Muscle layer of colon (tissue), 2 donors: ENCODE data around the gene CLP1.
"Not testable (repeated sequence)": the region's sequence is repeated elsewhere in the genome, so short reads cannot be mapped to it uniquely, and the experiment has no call there.

Source experiments
- H3K27ac ChIP-seq: one replicate; pipeline ENCODE4 v1.7.0; 2013; ENCODE audit warnings: low read depth, mild to moderate bottlenecking, low read length, moderate library complexity
- H3K27me3 ChIP-seq, 2 donors: one replicate each; pipeline ENCODE4 v1.7.0; 2013; ENCODE audit warnings: low read length in 2 of 2, mild to moderate bottlenecking in 2 of 2; ENCODE audit not compliant: insufficient read depth in 2 of 2, control insufficient read depth in 1 of 2
- H3K36me3 ChIP-seq: one replicate; pipeline ENCODE4 v1.7.0; 2013; ENCODE audit warnings: mild to moderate bottlenecking, low read length; ENCODE audit not compliant: insufficient read depth
- H3K4me1 ChIP-seq: one replicate; pipeline ENCODE4 v1.7.0; 2013; ENCODE audit warnings: mild to moderate bottlenecking, low read length; ENCODE audit not compliant: insufficient read depth
- H3K4me3 ChIP-seq, 2 donors: one replicate each; pipeline ENCODE4 v1.7.0; 2013; ENCODE audit warnings: low read length in 2 of 2, low read depth in 1 of 2, mild to moderate bottlenecking in 1 of 2, moderate library complexity in 1 of 2
- H3K9ac ChIP-seq: one replicate; pipeline ENCODE4 v1.7.0; 2013; ENCODE audit warnings: low read length
- H3K9me3 ChIP-seq: one replicate; pipeline ENCODE4 v1.7.0; 2013; ENCODE audit warnings: mild to moderate bottlenecking, low read length
- donor health status: abdominal sarcoma.
- donor health status: Adenocarcinoma of cecum.

CLP1 gene

GRCh38 chr11:57705432-57705831, 47.9 kb downstream of the CLP1 start:
- not testable (repeated sequence) for H3K9me3 ChIP-seq, H3K27me3 ChIP-seq, H3K27ac ChIP-seq, H3K9ac ChIP-seq, H3K4me3 ChIP-seq, H3K4me1 ChIP-seq
- H3K36me3 ChIP-seq: peaks cover 27% of the 10 kb centered on the region

GRCh38 chr11:57709802-57710367, 52.3 kb downstream of the CLP1 start:
- Histone ChIP-seq H3K36me3 (peaks cover 2% of the 10 kb centered on the region), H3K9ac (no peak overlapping the region), H3K27me3 (no peaks in the 10 kb centered on the region), H3K9me3 (no peaks in the 10 kb centered on the region), H3K4me1 (peaks cover 33% of the 10 kb centered on the region), H3K27ac (no peak overlapping the region), H3K4me3 (no peak overlapping the region)
